Mucosa of rectum (tissue), 2 donors: ENCODE data around the gene GPR4.
"Not testable (repeated sequence)": the region's sequence is repeated elsewhere in the genome, so short reads cannot be mapped to it uniquely, and the experiment has no call there.

Experiments
- H3K27ac ChIP-seq, 2 donors: one replicate each; pipeline ENCODE4 v1.7.0; 2013; ENCODE audit warnings: inconsistent platforms in 2 of 2, low read depth in 2 of 2, low read length in 2 of 2
- H3K27me3 ChIP-seq, 2 donors: one replicate each; pipeline ENCODE4 v1.7.0; 2013; ENCODE audit warnings: low read length in 2 of 2; ENCODE audit not compliant: control insufficient read depth in 2 of 2, insufficient read depth in 2 of 2
- H3K36me3 ChIP-seq, 2 donors: one replicate each; pipeline ENCODE4 v1.7.0; 2013; ENCODE audit warnings: low read length in 2 of 2; ENCODE audit not compliant: control insufficient read depth in 2 of 2, insufficient read depth in 2 of 2
- H3K4me1 ChIP-seq, 2 donors: one replicate each; pipeline ENCODE4 v1.7.0; 2013; ENCODE audit warnings: low read length in 2 of 2, mild to moderate bottlenecking in 1 of 2; ENCODE audit not compliant: control insufficient read depth in 2 of 2, insufficient read depth in 2 of 2
- H3K4me3 ChIP-seq, 2 donors: one replicate each; pipeline ENCODE4 v1.7.0; 2013; ENCODE audit warnings: low read length in 2 of 2
- H3K9ac ChIP-seq, 2 donors: one replicate each; pipeline ENCODE4 v1.7.0; 2013; ENCODE audit warnings: low read length in 2 of 2, low read depth in 1 of 2, mild to moderate bottlenecking in 1 of 2
- H3K9me3 ChIP-seq, 2 donors: one replicate each; pipeline ENCODE4 v1.7.0; 2013; ENCODE audit warnings: low read length in 2 of 2; ENCODE audit not compliant: control insufficient read depth in 2 of 2
- donor health status: healthy.
- donor health status: Normal muscosa, but diverticular disease.

The GPR4 gene

GRCh38 chr19:45640849-45641273 is 38.8 kb upstream of the GPR4 start:
- Histone ChIP-seq H3K27me3 (peaks cover 7 to 11% of the 10 kb centered on the region in 2 donors), H3K27ac (peak overlapping the region; percentile 73 to 86), H3K4me1 (peaks cover 31 to 34% of the 10 kb centered on the region in 2 donors), H3K9ac (peak overlapping the region; percentile 24 to 60), H3K36me3 (no peaks in the 10 kb centered on the region), H3K4me3 (peak overlapping the region; percentile 28 to 57), H3K9me3 (no peaks in the 10 kb centered on the region)

DNA sequence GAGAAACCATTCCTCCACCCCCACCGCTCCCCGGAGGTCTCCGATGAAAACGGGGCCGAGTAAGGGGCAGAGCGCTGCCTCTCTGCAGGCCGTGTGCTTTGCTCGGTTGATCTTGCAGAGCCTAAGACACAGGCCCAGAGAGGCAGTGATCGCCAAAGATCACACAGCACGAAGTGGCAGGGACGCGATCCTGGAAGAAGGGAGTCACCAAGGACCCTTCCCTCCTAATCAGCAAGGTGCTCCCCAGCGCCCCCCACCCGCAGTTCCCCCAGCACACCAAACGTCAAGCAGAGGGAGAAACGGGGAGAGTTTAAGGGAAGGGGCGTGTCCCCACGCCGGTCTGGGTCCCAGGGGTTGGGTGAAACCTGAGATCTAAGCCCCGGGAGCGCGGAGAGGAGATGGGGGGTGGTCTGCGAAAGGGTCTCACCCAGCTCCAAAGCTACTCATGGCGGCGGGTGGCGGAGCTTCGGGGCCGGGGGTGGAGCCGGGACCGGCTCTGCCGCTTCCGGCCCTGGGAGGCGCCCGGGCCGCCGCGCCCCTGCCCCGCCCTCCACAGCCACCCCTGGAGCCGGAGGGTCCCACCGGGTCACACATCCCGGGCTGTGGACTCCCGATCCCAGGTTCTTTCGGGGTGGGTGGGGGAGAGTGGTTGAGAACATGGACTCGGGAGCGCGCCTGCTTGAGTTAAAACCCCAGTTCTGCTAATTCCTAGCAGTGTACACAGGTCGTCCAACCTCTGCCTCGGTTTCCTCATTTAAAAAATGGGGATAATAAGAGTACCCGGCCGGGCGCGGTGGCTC is 37.1 kb upstream of the GPR4 start, which contains the start of gene EML2:
Gene EML2 (minus strand): TSS at position 468 of the 800 bp plus-strand sequence. CDS start 21 bp downstream, at position 447.
- Histone ChIP-seq H3K4me3 (peak within 1 kb of the TSS; percentile 88 to 90), H3K9me3 (no peaks in the 10 kb centered on the region), H3K27me3 (no peaks in the 10 kb centered on the region), H3K9ac (peak within 1 kb of the TSS; percentile 84 to 95), H3K27ac (peak within 1 kb of the TSS; percentile 74 to 80), H3K4me1 (peaks cover 31 to 34% of the 10 kb centered on the region in 2 donors), H3K36me3 (peaks cover 0 to 2% of the 10 kb centered on the region in 2 donors)

DNA sequence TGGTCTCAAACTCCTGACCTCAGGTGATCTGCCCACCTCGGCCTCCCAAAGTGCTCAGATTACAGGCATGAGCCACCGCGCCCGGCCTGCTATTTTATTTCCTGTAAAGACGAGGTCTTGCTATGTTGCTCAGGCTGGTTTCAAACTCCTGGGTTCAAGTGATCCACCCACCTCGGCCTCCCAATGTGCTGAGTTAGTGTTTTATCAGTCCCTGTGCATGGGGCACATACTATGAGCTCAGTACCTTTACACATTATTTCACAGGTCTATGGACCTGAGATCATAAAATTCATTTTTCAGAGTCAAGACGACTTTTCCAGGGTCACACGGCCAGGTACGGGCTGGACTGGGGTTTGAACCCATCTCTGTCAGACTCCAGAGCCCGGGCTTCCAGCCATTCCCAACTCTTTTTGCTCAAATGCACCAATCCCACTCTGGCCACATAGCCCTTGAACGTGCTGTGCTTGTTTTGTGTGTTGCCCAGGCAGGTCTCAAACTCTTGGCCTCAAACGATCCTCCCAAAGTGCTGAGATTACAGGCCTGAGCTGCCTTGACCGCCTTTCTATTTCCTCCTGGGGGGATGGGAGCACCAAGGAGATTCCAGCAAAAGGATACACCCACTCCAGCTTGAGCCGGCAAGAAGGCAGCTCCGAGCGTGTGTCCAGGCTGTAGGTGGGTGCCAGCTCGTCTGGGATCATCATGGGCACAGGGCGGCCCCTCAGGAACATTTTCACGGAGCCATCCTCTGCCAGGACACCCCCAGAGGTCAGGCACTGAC is 36.1 kb upstream of the GPR4 start:
- Histone ChIP-seq H3K9me3 (no peaks in the 10 kb centered on the region), H3K4me3 (peak overlapping the region; percentile 88 to 90), H3K27ac (peak overlapping the region; percentile 74 to 80), H3K9ac (peak overlapping the region; percentile 84 to 95), H3K36me3 (peaks cover 0 to 2% of the 10 kb centered on the region in 2 donors), H3K4me1 (peaks cover 28 to 31% of the 10 kb centered on the region in 2 donors), H3K27me3 (no peaks in the 10 kb centered on the region)

DNA sequence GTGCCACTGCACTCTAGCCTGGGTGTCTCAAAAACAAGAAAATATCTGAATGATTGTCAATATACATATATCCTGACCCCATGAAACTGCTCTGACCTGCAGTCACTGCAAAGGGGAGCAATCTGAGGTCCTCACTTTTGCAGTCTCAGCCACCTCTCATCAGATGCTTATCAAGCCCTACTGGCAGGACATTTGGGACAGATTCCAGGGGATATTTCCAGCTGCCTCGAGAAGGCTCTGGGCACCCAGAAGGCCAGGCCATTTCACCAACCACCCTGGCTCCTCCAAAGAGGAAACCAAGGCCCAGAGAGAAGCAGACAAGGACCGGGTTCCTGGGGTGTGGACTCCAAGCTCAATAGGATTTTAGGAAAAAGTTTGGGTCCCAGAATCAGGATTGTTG is 34.9 kb upstream of the GPR4 start:
- H3K27ac ChIP-seq: no peak overlapping the region
- H3K4me3 ChIP-seq: no peak overlapping the region

DNA sequence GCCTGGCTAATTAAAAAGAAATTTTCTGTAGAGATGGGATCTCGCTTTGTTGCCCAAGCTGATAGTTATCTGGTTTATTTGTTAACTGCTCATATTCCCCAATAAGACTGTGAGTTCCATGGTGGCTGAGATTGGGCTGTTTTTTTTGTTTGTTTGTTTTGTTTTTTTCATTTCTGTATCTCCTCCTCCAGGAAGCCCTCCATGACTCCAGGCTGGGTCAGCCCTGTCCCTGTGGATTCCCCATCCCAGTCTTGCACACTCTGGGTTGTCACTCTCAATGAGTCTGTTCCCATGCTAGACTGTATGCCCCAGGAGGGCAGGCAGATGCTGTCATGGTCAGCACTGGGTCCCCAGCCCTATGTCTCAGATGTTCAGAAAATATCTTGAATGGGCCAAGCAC is 34.3 kb upstream of the GPR4 start:
- H3K4me1 ChIP-seq: peaks cover 19 to 27% of the 10 kb centered on the region in 2 donors
- no peaks in the 10 kb centered on the region for H3K27me3 ChIP-seq
- H3K27ac ChIP-seq: no peak overlapping the region
- no peaks in the 10 kb centered on the region for H3K9me3 ChIP-seq
- H3K36me3 ChIP-seq: peaks cover 0 to 2% of the 10 kb centered on the region in 2 donors
- no peak overlapping the region for H3K4me3 ChIP-seq
- no peak overlapping the region for H3K9ac ChIP-seq

More for the DNA sequence above, 34.9 kb upstream of the GPR4 start:
- peaks cover 26 to 33% of the 10 kb centered on the region in 2 donors for H3K4me1 ChIP-seq
- H3K36me3 ChIP-seq: peaks cover 0 to 2% of the 10 kb centered on the region in 2 donors
- H3K9ac ChIP-seq: no peak overlapping the region
- H3K27me3 ChIP-seq: no peaks in the 10 kb centered on the region
- H3K9me3 ChIP-seq: no peaks in the 10 kb centered on the region

DNA sequence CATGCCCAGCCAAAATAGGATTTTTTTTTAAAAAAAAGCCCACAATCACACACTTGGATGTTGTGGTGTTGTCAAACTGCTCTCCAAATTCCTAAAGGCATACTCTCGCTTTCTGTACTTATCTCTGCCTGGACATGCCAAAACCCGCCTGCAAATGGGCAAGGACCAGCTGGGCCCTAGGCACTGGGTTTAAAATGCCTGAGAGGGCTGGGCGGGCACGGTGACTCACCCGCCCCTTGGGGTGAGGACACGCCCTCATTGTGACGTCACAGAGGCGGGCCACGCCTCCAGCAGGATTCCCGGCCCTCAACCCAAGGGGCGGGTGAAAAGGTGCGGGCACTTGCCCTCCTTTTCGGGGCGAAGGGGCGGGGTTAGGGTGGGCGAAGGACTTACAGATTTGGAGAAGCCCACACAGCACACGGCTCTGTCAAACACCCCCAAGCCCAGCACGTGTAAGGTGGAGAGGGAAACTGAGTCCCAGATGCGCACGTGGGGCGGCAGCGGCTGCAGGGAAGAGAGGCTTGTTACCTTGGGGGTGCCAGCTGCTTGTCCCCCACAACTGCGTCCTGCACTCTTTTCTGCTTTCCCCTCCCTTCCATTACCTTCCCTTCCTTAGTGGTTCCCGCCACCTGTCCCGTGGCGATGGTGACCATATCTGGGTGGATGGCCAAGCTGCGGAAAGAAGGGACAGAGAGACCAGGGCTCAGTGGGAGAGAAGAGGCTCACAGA is 30.6 kb upstream of the GPR4 start:
- Histone ChIP-seq H3K27me3 (no peaks in the 10 kb centered on the region), H3K9ac (peak overlapping the region in 1 of 2 donors; percentile 17), H3K4me3 (no peak overlapping the region), H3K4me1 (peaks cover 2 to 8% of the 10 kb centered on the region in 2 donors), H3K27ac (no peak overlapping the region), H3K9me3 (no peaks in the 10 kb centered on the region), H3K36me3 (peaks cover 7 to 15% of the 10 kb centered on the region in 2 donors)

- Histone ChIP-seq H3K9ac (no peak overlapping the region), H3K27ac (no peak overlapping the region), H3K36me3 (peaks cover 10 to 29% of the 10 kb centered on the region in 2 donors), H3K4me1 (peaks cover 2 to 8% of the 10 kb centered on the region in 2 donors), H3K27me3 (no peaks in the 10 kb centered on the region), H3K4me3 (no peak overlapping the region), H3K9me3 (no peaks in the 10 kb centered on the region)
Observed at GRCh38 chr19:45630463-45630862, 28.5 kb upstream of the GPR4 start.

GRCh38 chr19:45629704-45630103 is 27.7 kb upstream of the GPR4 start:
- peaks cover 2 to 8% of the 10 kb centered on the region in 2 donors for H3K4me1 ChIP-seq
- no peak overlapping the region for H3K27ac ChIP-seq
- H3K27me3 ChIP-seq: no peaks in the 10 kb centered on the region
- H3K36me3 ChIP-seq: peaks cover 13 to 33% of the 10 kb centered on the region in 2 donors
- no peak overlapping the region for H3K4me3 ChIP-seq
- no peaks in the 10 kb centered on the region for H3K9me3 ChIP-seq
- no peak overlapping the region for H3K9ac ChIP-seq

DNA sequence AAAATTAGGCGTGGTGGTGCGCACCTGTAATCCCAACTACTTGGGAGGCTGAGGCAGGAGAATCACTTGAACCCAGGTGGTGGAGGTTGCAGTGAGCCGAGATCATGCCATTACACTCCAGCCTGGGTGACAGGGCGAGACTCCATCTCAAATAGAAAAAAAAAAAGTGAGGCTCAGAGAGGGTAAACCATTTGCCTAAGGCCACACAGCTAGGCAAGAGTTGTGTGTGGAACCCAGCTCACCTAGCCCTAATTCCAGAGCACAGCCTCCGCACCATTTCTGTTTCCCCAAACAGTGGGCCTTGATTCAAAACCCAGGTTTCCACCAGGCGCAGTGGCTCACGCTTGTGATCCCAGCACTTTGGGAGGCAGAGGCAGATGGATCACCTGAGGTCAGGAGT is 26.2 kb upstream of the GPR4 start:
- not testable (repeated sequence) for H3K4me1 ChIP-seq, H3K9me3 ChIP-seq, H3K27me3 ChIP-seq, H3K9ac ChIP-seq, H3K4me3 ChIP-seq, H3K27ac ChIP-seq
- H3K36me3 ChIP-seq: peaks cover 23 to 40% of the 10 kb centered on the region in 2 donors
